Raji (cell line): ENCODE measurements around the gene RPL7L1.

Source experiments
- POLR2A ChIP-seq: IDR thresholded peaks from 2 replicates; pipeline ENCODE4 v1.6.1; 2011; ENCODE audit warnings: low read depth, low read length, control low read depth; ENCODE audit not compliant: insufficient read depth

The RPL7L1 gene

DNA sequence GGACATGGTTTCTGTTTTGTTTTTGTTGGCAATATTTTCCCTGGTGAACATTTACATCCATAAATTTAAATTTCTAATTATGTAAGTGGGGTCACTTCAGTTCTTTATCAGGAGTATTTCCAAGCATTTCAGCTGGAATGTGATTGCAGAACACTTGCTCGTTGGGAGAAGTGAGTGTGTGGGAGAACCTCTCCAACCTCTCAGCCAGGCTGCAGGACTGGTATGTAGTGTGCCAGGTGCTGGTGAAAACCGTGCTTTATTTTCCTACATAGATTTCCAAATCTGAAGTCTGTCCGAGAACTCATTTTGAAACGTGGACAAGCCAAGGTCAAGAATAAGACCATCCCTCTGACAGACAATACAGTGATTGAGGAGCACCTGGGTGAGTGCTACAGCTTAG lies 6.3 kb downstream of the RPL7L1 start:
- no peak for TF ChIP-seq POLR2A

DNA sequence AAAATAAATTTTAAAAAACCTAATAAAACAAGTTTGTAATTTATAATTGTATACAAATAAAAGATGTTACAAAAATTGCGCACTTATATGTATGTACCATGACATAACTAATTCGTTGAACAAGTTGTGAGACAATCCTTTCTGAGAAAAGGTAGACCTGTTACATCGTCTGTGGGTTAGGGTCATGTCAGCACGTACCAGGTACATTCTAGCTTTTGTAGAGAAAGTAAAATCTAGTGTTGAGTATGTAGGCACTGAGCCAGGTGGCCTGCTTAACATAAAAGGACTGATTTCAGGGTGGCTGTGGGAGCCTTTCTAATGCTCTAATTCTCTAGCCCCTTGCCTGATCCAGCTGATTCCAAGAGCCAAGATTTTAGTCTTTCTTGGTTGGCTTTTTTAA lies 10.4 kb downstream of the RPL7L1 start:
- no peak for TF ChIP-seq POLR2A

DNA sequence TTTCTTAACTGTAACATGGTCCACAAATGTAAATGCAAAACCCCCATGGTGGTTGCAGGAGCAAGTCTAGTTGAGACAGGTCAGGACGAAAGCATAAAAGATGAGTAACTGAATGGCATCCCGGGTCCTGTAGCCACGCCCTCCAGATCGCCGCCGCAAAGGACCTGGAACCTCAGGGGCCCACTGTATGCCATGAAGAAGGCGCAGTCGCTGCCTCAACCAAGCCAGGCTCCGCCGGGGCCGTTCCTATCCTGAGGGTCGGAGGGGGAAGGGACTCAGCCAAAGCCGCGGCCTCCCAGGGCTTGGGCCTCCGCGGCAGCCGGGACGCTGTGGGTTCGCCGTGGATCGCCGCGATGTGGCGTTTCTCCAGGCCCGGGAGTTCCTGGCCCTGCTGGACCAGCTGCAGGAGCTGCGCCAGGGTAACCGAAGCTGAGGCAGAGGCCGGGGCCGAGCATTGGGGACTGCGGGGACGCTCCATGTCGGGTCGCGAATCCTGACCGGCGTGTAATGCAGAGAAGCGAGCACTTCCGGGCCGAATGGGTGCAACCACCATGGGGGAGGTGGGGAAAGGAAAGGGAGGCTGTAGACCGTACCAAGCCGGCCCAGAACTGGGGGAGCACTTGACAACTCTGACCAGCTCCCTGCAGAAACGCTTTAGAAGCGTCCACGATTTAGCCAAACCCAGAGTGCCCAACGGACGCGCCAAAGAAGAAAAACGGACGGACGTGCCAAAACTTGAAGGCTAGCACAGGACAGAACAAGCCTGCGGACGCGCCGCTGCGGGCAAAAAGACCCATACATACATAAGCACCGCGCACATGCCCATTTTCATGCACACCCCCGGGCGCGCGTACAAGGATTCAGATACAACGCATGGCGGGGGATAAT lies 11.1 kb downstream of the RPL7L1 start:
- TF ChIP-seq POLR2A: peak; percentile 95

DNA sequence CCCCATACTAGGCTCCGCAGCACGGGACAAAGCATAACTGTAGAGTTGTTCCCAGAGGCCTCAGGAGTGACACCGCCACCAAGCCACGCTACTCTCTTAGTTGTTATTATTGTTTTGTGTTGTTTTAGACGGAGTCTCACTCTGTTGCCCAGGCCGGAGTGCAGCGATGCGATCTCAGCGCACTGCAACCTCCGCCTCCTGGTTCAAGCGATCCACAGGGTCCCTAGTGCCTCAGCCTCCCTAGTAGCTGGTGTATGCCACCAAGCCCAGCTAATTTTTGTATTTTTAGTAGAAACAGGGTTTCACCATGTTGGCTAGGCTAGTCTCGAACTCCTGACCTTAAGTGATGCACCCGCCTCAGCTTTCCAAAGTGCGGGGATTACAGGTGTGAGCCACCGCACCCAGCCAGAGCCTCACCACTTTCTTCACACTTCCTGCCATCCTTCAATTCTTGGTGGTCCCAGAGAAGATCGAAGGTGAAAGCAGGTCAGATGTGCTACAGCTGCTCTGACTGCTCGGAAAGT lies 11.8 kb downstream of the RPL7L1 start:
- TF ChIP-seq POLR2A: no peak

DNA sequence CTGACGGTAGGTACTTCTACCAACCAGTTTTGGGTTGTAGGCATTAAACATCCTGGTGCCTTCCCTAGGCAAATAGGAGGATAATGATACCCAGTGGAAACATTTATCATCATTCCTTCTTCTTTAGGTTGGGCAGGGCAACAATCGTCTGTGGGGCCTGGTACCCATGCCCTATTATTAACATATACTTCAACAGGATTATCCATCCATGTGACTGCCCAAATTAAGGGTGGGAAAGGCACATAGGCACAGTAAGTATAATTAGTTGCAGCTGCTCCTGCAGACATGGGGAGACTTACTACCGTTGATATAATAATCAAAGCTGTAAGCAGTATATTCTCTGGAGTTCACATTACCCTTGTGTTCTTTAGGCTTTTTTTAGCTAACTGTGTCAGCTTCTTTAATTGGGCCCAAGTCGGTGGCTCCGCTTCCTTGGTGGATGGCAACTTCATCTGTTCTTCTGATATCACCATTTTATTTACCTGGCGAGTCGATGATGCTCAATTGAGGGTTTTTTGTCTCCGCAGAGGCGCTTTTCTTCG lies 16.8 kb downstream of the RPL7L1 start:
- TF ChIP-seq POLR2A: no peak

DNA sequence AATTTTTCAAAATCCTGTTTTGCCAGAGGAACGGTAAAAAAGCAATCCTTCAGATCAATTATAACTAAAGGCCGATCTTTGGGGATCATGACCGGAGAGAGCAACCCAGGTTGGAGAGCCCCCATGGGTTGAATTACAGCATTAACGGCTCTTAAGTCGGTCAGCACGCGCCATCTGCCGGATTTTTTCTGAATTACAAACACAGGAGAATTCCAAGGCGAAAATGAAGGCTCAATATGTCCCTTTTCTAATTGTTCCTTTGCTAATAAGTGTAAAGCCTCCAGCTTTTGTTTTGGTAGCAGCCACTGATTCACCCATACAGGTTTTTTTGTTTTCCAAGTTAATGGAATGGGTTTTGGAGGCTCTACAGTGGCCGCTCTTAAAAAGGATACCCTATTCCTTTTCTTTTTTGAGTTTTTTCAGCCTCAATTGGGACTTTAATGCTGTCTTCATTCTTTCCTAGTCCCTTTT lies 19.5 kb downstream of the RPL7L1 start:
- TF ChIP-seq POLR2A: no peak

DNA sequence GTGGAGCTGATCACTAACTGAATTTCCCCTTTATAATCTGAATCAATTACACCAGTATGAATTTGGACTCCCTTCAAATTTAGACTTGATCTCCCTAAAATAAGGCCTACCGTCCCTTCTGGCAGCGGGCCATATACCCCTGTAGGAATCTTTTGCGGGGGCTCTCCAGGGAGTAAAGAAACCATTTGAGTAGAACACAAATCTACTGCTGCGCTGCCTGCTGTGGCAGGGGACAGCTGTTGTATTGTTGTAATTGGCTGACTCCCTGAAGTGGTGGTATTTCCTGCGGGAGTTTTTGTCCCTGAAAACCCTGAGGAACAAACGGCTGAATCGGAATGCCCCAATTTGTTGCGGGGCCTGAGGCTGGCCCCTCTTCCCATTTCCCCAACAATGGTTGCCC lies 20.5 kb downstream of the RPL7L1 start:
- no peak for TF ChIP-seq POLR2A

DNA sequence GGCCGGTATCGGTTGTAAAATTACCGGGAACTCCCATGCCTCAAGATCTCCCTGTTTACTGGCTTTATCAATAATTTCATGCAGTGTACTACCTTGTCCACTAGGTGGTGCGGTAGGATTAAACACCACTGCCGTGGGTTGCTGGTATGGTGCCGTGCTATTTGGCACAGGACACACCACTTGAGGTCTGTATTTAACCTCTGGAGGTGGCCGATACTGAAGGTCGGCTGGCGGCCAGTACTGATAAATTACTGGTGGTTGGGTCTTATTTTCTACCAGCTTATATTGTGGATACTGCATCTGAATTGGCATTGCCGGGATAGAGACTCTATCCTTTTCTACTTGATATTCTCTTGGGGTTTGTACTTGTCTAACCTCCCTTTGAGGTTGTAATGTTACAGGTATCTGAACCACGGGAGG lies 22.1 kb downstream of the RPL7L1 start:
- no peak for TF ChIP-seq POLR2A

DNA sequence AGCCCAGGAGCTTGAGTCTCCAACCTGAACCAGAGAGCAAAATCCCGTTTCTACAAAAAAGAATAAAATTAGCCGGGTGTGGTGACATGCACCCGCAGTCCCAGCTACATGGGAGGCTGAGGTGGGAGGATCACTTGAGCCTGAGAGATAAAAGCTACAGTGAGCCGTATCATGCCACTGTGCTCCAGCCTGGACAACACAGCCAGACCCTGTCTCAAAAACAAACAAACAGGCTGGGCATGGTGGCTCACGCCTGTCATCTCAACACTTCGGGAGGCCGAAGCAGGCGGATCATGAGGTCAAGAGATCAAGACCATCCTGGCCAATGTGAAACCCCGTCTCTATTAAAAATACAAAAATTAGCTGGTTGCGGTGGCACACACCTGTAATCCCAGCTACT lies 25.1 kb downstream of the RPL7L1 start:
- no peak for TF ChIP-seq POLR2A

DNA sequence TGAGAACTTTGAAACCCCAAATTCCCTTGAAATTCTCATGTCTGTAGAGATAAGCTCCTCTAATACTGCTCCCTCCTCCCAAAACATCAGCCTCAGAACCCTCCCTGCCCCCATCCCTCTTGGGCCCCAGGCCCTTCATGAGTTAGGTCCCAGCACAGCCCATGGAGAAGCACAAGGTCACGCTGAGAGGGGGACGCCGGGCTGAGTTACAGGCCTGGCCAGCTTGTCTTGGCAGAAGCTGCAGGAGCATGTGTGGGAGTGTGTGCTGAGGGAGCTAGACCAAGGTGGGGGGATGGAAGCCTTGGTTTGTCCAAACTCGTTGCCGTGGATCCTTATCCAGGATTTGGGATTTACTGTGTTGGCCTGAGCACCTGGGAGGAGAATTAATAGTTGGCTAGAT lies 27.9 kb downstream of the RPL7L1 start:
- no peak for TF ChIP-seq POLR2A

DNA sequence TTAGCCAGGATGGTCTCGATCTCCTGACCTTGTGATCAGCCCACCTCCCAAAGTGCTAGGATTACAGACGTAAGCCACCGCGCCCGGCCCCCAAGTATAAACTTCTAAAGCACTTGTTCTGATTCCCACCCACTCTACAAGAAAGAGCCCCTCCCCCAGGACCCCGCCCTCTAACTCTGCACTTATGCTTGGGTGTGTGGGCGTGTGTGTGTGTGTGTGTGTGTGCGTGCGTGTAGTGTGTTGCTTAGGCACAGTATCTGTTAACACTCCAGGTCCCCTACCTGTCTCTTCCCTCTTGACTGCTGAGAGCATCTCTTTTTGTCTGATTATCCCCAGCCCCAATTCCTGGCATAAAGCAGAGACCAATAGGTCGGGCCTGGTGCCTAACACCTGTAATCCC lies 30.4 kb downstream of the RPL7L1 start:
- TF ChIP-seq POLR2A: no peak

DNA sequence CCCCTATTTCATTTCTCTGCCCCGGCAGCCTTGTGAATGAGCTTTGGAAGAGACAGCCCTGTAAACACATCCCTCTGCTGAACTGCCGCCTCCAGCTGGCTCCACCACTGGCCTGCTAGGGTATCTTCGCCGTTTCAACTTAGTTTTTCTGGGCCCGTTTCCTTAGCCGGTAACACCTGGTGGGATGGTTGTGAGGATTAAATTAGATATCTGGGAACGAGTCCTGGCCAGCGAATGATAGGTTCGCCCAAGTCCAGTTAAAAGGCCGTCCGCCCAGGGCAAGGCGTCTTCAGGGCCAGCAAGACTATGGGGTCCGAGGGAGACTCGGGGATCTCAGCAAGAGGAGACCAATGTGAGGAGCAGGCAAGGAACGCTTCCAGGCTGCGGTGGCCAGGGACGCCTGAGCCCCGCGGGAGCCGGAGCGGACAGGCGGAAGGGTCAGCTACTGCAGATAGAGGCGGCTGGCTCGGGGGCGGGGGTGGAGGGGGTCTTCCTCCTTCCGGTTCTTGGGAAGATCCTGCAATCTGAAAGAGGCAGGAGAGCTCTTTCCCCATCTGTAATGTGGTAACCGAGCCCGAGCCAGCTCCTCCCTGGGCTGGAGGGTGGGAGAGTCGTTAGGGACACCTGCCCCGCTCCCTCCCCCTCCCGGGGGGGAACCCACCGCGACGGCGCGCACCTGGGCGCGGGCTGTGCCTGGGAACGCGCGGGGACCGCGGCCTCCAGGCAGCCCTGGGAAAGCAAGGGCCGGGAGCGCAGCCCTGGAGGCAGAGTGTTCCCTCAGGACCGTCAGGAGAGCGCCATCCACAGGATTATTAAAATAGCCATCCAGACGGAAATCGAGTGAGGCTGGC lies 32.0 kb downstream of the RPL7L1 start:
- no peak for TF ChIP-seq POLR2A

DNA sequence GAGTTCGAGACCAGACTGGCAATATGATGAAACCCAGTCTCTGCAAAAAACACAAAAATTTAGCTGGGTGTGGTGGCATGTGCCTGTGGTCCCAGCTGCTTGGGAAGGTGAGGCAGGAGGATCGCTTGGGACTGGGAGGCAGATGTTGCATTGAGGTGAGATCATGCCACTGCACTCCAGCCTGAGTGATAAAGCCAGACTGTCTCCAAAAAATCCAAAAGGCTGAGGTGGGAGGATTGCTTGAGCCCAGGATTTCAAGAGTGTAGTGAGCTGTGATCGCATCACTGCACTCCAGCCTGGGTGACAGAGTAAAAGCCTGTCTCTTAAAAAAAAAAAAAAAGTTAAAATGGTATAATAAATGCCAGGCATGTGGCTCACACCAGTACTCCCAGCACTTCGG lies 35.1 kb downstream of the RPL7L1 start:
- no peak for TF ChIP-seq POLR2A

DNA sequence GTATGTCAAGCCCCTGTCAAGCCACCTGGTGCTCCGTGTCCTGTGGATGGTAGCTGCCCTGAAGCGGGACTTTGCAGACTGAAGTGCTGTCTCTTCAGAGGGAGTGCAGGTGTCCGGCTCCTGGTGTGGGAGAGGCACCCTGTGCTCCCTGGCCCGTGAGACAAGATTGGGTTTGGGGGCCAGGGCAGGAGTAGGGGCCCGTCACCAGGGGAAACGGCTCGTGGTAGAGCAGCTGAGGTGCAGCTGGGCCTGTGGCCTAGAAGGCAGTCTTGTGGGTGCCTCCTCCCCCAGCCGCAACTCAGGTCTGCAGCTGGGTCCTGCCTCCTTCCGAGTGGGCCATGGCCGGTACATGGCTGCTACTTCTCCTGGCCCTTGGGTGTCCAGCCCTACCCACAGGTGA lies 36.3 kb downstream of the RPL7L1 start, which contains the start of gene PTCRA:
Gene PTCRA (plus strand): TSS at position 322 of the 400 bp plus-strand sequence. CDS start 17 bp downstream, at position 339.
- no peak for TF ChIP-seq POLR2A

DNA sequence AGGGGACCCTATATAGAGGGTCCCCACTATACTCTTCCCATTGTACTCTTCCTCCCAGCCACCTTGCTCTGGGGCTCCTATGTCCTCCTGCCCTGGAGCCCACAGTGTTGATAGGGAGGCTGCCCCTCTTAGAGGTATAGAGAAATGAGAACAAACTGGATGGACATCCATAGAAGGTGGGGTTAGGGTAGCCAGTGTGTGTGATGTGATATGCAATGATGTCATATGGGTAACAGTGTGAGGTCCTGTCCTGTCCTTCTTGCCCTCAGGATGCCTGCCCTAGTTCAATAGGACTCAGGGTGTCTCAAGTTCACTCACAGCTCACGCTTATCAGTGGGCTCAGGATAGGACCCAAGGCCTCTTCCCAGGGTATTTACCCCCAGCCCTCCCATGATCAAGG lies 36.9 kb downstream of the RPL7L1 start:
- TF ChIP-seq POLR2A: no peak
